ENCODE measurements around the gene MTMR11.
"Not testable (repeated sequence)": the region's sequence is repeated elsewhere in the genome, so short reads cannot be mapped to it uniquely, and the experiment has no call there.

DNA sequence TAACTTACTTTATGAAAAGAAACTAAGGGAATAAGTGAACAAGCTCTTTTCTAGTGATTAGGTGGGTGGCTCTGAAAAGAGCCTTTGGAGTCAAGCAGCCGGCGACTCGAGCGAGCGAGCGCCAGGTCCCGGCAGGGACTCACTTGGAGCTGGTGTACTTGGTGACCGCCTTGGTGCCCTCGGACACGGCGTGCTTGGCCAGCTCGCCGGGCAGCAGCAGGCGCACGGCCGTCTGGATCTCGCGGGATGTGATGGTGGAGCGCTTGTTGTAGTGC lies 50.6 kb downstream of the MTMR11 start:
- TF ChIP-seq EZH2 (IDR thresholded peaks at IDR 0.05; ENCODE audit: borderline replicate concordance, insufficient read depth, low read length, poor library complexity, severe bottlenecking); TAF1 (IDR thresholded peaks at IDR 0.05; ENCODE audit: low read depth); EP300 (conservative IDR thresholded peaks at IDR 0.05; ENCODE audit: poor library complexity, severe bottlenecking): not testable (repeated sequence)
- TF ChIP-seq, protein P1, sequence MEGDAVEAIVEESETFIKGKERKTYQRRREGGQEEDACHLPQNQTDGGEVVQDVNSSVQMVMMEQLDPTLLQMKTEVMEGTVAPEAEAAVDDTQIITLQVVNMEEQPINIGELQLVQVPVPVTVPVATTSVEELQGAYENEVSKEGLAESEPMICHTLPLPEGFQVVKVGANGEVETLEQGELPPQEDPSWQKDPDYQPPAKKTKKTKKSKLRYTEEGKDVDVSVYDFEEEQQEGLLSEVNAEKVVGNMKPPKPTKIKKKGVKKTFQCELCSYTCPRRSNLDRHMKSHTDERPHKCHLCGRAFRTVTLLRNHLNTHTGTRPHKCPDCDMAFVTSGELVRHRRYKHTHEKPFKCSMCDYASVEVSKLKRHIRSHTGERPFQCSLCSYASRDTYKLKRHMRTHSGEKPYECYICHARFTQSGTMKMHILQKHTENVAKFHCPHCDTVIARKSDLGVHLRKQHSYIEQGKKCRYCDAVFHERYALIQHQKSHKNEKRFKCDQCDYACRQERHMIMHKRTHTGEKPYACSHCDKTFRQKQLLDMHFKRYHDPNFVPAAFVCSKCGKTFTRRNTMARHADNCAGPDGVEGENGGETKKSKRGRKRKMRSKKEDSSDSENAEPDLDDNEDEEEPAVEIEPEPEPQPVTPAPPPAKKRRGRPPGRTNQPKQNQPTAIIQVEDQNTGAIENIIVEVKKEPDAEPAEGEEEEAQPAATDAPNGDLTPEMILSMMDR (IDR thresholded peaks at IDR 0.05; ENCODE audit: poor library complexity, severe bottlenecking), result not testable (repeated sequence)

All from neural cell (in vitro differentiated cells).